HG02981 (cell line): Measurements from ENCODE around the gene FBXO9.

Source experiments
- ATAC-seq: cut with Tn5 transposase; IDR thresholded peaks from one replicate; pipeline ENCODE4 v1.9.1; 2021; ENCODE audit warnings: mild to moderate bottlenecking, moderate library complexity; ENCODE audit not compliant: unreplicated experiment

The FBXO9 gene

GRCh38 chr6:53130569-53131290 lies 65.5 kb downstream of the FBXO9 start:
- no peak for ATAC-seq

GRCh38 chr6:53133961-53134360 lies 68.8 kb downstream of the FBXO9 start:
- ATAC-seq = no peak

- no peak for ATAC-seq
These were observed 69.5 kb downstream of the FBXO9 start for GRCh38 chr6:53134601-53135235.

DNA sequence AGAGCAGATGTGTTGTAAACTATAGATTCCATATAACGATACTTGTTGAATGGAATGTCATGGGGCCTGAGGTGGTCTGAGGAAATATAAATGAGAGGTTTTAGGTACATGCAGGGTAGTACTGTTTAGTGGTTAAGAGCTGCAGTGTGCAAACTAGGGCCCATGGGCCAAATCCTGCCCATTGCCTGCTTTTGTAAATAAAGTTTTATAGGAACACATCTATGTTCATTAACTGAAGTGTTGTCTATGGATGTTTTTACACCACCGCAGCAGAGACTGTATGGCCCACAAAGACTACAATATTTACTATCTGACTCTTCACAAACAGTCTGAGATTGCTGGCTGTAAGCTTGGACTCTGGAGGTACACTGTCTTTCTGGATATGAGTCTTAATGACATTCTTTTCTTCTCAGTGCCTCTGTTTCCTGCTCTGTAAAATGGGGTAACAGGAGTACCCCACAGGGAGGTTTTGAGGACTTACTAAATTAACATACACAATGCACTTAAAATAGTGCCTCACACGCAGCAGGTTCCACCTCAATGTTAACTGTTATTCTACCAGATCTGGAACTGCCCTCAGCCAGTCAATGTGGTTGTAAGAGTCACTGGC lies 70.9 kb downstream of the FBXO9 start:
- ATAC-seq = no peak

DNA sequence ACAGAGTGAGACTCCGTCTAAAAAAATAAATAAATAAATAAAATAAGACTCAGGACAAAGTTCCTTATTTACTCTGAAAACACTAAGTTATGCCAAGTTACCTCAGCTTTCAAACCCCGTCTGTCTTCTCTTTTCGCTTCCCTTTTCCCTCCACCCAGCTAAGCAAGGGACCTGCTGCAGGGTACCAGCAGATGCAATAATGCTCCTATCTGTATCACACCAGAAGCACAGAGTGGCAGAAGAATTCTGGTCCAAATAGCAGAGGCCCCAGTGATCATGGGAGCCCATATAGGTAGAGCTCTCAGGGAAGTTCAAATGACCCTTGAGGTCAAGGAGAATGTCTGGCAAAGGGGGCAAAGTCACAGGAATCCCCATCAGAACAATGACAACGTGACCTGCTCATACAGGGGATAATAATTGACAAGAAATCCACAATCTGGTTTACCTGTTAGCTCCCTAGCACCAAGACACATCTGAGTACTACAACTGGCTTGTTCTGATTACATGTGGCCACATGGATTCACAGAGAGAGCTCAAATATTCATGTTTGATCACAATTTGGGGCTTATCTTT lies 74.7 kb downstream of the FBXO9 start:
- no peak for ATAC-seq

DNA sequence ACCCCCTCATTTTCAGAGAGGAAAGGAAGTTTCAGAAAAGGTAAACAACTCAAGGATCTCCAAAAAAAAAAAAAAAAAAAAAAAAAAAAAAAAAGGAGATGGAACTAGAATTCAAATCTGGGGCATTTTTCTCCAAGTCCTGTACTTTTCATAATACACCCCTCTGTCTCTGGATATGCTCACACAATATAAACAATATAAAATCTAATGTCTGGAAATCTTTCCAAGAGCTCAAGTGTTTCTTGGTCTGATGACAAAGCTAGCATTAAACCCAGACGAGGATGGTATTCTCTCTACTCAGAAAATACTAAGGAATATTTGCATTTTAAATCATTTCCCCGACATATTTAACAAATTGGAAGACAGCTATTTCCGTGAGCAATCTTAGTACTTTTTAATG lies 77.6 kb downstream of the FBXO9 start:
- ATAC-seq = no peak

GRCh38 chr6:53143710-53144109 lies 78.5 kb downstream of the FBXO9 start:
- ATAC-seq = no peak

GRCh38 chr6:53144802-53145201 lies 79.6 kb downstream of the FBXO9 start:
- no peak for ATAC-seq

- no peak for ATAC-seq
These were observed 83.5 kb downstream of the FBXO9 start, which contains the start of gene GCM1 for GRCh38 chr6:53148684-53149083. TSS of gene GCM1 (minus strand) at chr6:53148841. CDS start at chr6:53145632, 3,209 bp downstream.
